GM06990 (cell line): ENCODE data around the gene KIAA1328.

Source experiments
- DNase-seq: peaks from one replicate; pipeline ENCODE4 v3.0.0-alpha.2; 2011; ENCODE audit not compliant: insufficient read length; ENCODE audit errors: extremely low read depth
- H3K27me3 ChIP-seq: replicated peaks from 2 replicates; pipeline ENCODE4 v1.6.0; 2011; ENCODE audit warnings: low read length; ENCODE audit not compliant: control insufficient read depth, insufficient read depth
- H3K36me3 ChIP-seq: 2 replicates; pipeline ENCODE4 v1.5.1; 2011; ENCODE audit warnings: low read length; ENCODE audit not compliant: control insufficient read depth, insufficient read depth
- H3K4me3 ChIP-seq: replicated peaks from 2 replicates; pipeline ENCODE4 v1.5.1; 2011; ENCODE audit warnings: low read depth, mild to moderate bottlenecking, control low read depth, low read length
- CTCF ChIP-seq: IDR thresholded peaks from 2 replicates; pipeline ENCODE4 v1.5.1; 2011; ENCODE audit warnings: low read length, control low read depth, mild to moderate bottlenecking, inconsistent platforms; ENCODE audit not compliant: insufficient read depth, poor library complexity, severe bottlenecking

The KIAA1328 gene

DNA sequence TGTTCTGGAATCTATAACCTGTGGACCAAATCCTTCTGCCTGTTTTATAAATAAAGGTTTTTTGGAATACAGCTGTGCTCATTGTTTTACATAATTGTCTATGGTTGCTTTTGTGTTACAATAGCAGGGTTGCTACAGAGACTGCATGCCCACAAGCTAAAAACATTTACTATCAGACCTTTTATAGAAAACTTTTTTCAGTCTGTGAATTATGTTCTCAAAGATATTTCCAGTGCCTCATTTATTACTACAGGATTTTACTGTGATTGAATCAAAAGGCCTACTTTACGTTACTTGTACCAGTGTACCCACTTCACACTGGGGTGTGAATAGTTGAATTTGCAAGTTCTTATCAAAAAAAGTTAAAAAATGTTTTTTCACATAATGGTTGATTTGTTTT is 7.0 kb downstream of the KIAA1328 start:
- TF ChIP-seq CTCF = no peak
- Histone ChIP-seq H3K27me3 (no peaks in the 10 kb centered on the region), H3K36me3 (no peaks in the 10 kb centered on the region), H3K4me3 (no peak overlapping the region)
- DNase-seq = no peak

- no peak for TF ChIP-seq CTCF
- Histone ChIP-seq H3K27me3 (no peaks in the 10 kb centered on the region), H3K36me3 (no peaks in the 10 kb centered on the region), H3K4me3 (no peak overlapping the region)
- no peak for DNase-seq
These were observed 10.9 kb downstream of the KIAA1328 start for GRCh38 chr18:36839835-36840234.

GRCh38 chr18:36843199-36843598 is 14.3 kb downstream of the KIAA1328 start:
- H3K27me3 ChIP-seq = no peaks in the 10 kb centered on the region
- TF ChIP-seq CTCF = no peak
- DNase-seq = no peak
- no peaks in the 10 kb centered on the region for H3K36me3 ChIP-seq
- no peak overlapping the region for H3K4me3 ChIP-seq

DNA sequence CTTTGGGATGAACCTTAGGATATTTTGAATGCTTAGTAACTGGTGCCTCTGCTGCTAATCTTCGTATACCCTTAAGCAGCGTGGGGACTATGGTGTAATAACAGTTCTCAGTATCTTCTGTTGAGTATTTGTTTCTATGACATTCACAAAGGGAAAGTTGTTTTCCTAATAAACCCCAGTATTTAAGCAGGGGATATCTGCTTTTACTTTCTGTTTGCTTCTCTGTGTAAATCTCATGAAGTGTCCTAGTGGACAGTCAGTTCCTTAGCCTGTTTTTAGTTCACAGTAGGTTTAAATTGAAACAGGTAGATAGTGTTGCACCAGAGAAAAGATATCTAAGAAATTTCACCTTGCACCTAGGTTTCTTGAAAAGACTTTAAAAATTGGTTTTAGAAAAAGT is 14.9 kb downstream of the KIAA1328 start:
- Histone ChIP-seq H3K36me3 (no peaks in the 10 kb centered on the region), H3K4me3 (no peak overlapping the region), H3K27me3 (no peaks in the 10 kb centered on the region)
- DNase-seq = no peak
- TF ChIP-seq CTCF = no peak

DNA sequence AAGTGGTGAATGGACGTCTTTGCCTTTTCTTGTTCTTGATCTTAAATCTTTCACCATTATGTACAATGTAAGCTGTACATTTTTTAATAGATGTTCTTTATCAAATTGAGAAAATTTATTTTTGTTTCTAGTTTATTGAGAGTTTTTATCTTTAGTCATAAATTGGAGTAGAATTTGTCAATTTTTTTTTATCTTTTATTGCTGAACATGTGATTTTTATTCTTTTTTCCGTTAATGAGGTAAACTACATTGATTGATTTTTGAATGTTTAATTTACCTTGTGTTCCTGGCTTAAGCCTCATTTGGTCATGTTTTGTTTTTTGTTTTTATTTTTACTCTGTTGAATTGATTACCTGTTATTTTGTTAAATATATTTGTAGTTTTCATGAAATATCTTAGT is 19.7 kb downstream of the KIAA1328 start:
- DNase-seq = no peak
- H3K27me3 ChIP-seq = no peaks in the 10 kb centered on the region

More for the DNA sequence above, 19.7 kb downstream of the KIAA1328 start:
- TF ChIP-seq CTCF = no peak
- H3K36me3 ChIP-seq = no peaks in the 10 kb centered on the region
- H3K4me3 ChIP-seq = no peak overlapping the region
